Measurements from ENCODE around the gene SLC24A4. TPM values are rescaled to one million over a fixed set of nuclear protein-coding genes. Genes with fewer than 3 reads are reported as not detected.

The SLC24A4 gene
- total RNA-seq, 1 experiment from 2014 or later: not detected

- DNase-seq: no peak
- H3K9me3 ChIP-seq (ENCODE audit: low read length): no peaks in the 10 kb centered on the region
- no peak for TF ChIP-seq CTCF (conservative IDR thresholded peaks at IDR 0.05; ENCODE audit: low read depth, low read length)
- TF ChIP-seq EZH2phosphoT487 (IDR thresholded peaks at IDR 0.05; ENCODE audit: borderline replicate concordance, low read length): no peak
- TF ChIP-seq EZH2 (IDR thresholded peaks at IDR 0.05; ENCODE audit: low read length, unreplicated experiment): no peak
- ChIA-PET CTCF (no interaction called here), POLR2A (ENCODE audit: unreplicated experiment) (interaction anchor here (0.6 kb wide), 1 partner anchor 8 kb away, joined by 3 read pairs; no protein-coding TSS in a partner anchor)
- H3K36me3 ChIP-seq (ENCODE audit: low read depth, low read length): no peaks in the 10 kb centered on the region
- no peak overlapping the region for H3K4me2 ChIP-seq (ENCODE audit: low read length)
- H3K9ac ChIP-seq (ENCODE audit: low read length): no peak overlapping the region
- H3K4me3 ChIP-seq (ENCODE audit: low read length): no peak overlapping the region
- no peaks in the 10 kb centered on the region for H3K79me2 ChIP-seq (ENCODE audit: low read length)
- no peak; the same call in 1 of the 2 replicates for ATAC-seq
- no peaks in the 10 kb centered on the region for H3F3A ChIP-seq (ENCODE audit: low read length, unreplicated experiment)
- H2AFZ ChIP-seq (ENCODE audit: low read length): no peak overlapping the region
- 0 out of 2 replicates have a peak, but pooled peaks cover under 1% of the 10 kb centered on the region for H3K4me1 ChIP-seq (ENCODE audit: insufficient read depth, low read length)
- H4K20me1 ChIP-seq (ENCODE audit: low read length): no peaks in the 10 kb centered on the region
- BruUV-seq (replicated peaks): no TSS peak
- H3K27me3 ChIP-seq (ENCODE audit: low read length): no peaks in the 10 kb centered on the region
- no peaks in the 10 kb centered on the region for H3K9me2 ChIP-seq (replicated peaks; ENCODE audit: low read length)
- H3K27ac ChIP-seq (ENCODE audit: low read length): no peak overlapping the region
- intact Hi-C loops (cut with micrococcal nuclease): no loop called here
These were observed 45.0 kb downstream of the SLC24A4 start for GRCh38 chr14:92368001-92368400.

GRCh38 chr14:92369097-92369496 lies 46.1 kb downstream of the SLC24A4 start:
- TF ChIP-seq CTCF (conservative IDR thresholded peaks at IDR 0.05; ENCODE audit: low read depth, low read length) (no peak), EZH2phosphoT487 (IDR thresholded peaks at IDR 0.05; ENCODE audit: borderline replicate concordance, low read length) (no peak)
- Histone ChIP-seq H3K79me2 (ENCODE audit: low read length) (no peaks in the 10 kb centered on the region), H3K9me2 (replicated peaks; ENCODE audit: low read length) (no peaks in the 10 kb centered on the region), H3K9ac (ENCODE audit: low read length) (no peak overlapping the region), H3K27me3 (ENCODE audit: low read length) (no peaks in the 10 kb centered on the region), H2AFZ (ENCODE audit: low read length) (no peak overlapping the region), H3F3A (ENCODE audit: low read length, unreplicated experiment) (no peaks in the 10 kb centered on the region), H3K4me1 (ENCODE audit: insufficient read depth, low read length) (no peaks in the 10 kb centered on the region), H3K36me3 (ENCODE audit: low read depth, low read length) (no peaks in the 10 kb centered on the region), H3K4me2 (ENCODE audit: low read length) (no peak overlapping the region), H3K27ac (ENCODE audit: low read length) (no peak overlapping the region), H3K9me3 (ENCODE audit: low read length) (no peaks in the 10 kb centered on the region), H4K20me1 (ENCODE audit: low read length) (no peaks in the 10 kb centered on the region), H3K4me3 (ENCODE audit: low read length) (no peak overlapping the region)
- intact Hi-C loops (cut with micrococcal nuclease): no loop called here
- BruUV-seq (replicated peaks): no TSS peak
- no peak for DNase-seq
- ChIA-PET CTCF (no interaction called here), POLR2A (ENCODE audit: unreplicated experiment) (no interaction called here)
- no peak for ATAC-seq

- H2AFZ ChIP-seq (ENCODE audit: low read length): no peak overlapping the region
- no peak overlapping the region for H3K9ac ChIP-seq (ENCODE audit: low read length)
- BruUV-seq (replicated peaks): no TSS peak
- H3K9me3 ChIP-seq (ENCODE audit: low read length): no peaks in the 10 kb centered on the region
- no peak for DNase-seq
- no peaks in the 10 kb centered on the region for H3K79me2 ChIP-seq (ENCODE audit: low read length)
- intact Hi-C loops (cut with micrococcal nuclease): no loop called here
- no peak overlapping the region for H3K4me2 ChIP-seq (ENCODE audit: low read length)
- H3K27me3 ChIP-seq (ENCODE audit: low read length): no peaks in the 10 kb centered on the region
- H4K20me1 ChIP-seq (ENCODE audit: low read length): no peaks in the 10 kb centered on the region
- TF ChIP-seq EZH2 (IDR thresholded peaks at IDR 0.05; ENCODE audit: low read length, unreplicated experiment): no peak
- no peak for TF ChIP-seq EZH2phosphoT487 (IDR thresholded peaks at IDR 0.05; ENCODE audit: borderline replicate concordance, low read length)
- no peak for TF ChIP-seq CTCF (conservative IDR thresholded peaks at IDR 0.05; ENCODE audit: low read depth, low read length)
- H3K27ac ChIP-seq (ENCODE audit: low read length): no peak overlapping the region
- no peak overlapping the region for H3K4me3 ChIP-seq (ENCODE audit: low read length)
- H3K4me1 ChIP-seq (ENCODE audit: insufficient read depth, low read length): no peaks in the 10 kb centered on the region
- H3F3A ChIP-seq (ENCODE audit: low read length, unreplicated experiment): no peaks in the 10 kb centered on the region
- no peak for ATAC-seq
- no peaks in the 10 kb centered on the region for H3K36me3 ChIP-seq (ENCODE audit: low read depth, low read length)
- ChIA-PET POLR2A (ENCODE audit: unreplicated experiment) (no interaction called here), CTCF (no interaction called here)
- H3K9me2 ChIP-seq (replicated peaks; ENCODE audit: low read length): no peaks in the 10 kb centered on the region
These were observed 49.3 kb downstream of the SLC24A4 start for GRCh38 chr14:92372230-92372629.
